K562 (cell line): ENCODE results near the gene TP73. TPM values are rescaled to one million over a fixed set of nuclear protein-coding genes. Genes with fewer than 3 reads are reported as not detected.
A peak's percentile ranks its signal among the peaks of the same experiment; 100 is the strongest.

Source experiments
- ADNP ChIP-seq: fragments of 200-800 bp; sonication (Bioruptor generic); IDR thresholded peaks from 2 replicates; pipeline ENCODE4 v1.6.1; 2016; ENCODE audit warnings: missing genetic modification characterization, missing compliant biosample characterization
- ARHGAP35 ChIP-seq: fragments of 450-650 bp; IDR thresholded peaks from 2 replicates; pipeline ENCODE4 v1.6.1; 2018; ENCODE audit not compliant: partially characterized antibody
- CBX2 ChIP-seq: fragments of 200-600 bp; sonication (generic); IDR thresholded peaks from one replicate; pipeline ENCODE4 v1.6.1; 2012; ENCODE audit warnings: mild to moderate bottlenecking, low read length, inconsistent platforms; ENCODE audit not compliant: insufficient read depth, poor library complexity, severe bottlenecking
- CBX5 ChIP-seq: IDR thresholded peaks from 2 replicates; pipeline ENCODE4 v1.6.1; 2014; ENCODE audit warnings: low read depth, borderline replicate concordance
- CREBBP ChIP-seq: IDR thresholded peaks from one replicate; pipeline ENCODE4 v1.6.1; 2012; ENCODE audit warnings: low read depth, mild to moderate bottlenecking, control low read depth, inconsistent platforms, low read length
- GABPA ChIP-seq: fragments of 200-800 bp; sonication (Bioruptor generic); conservative IDR thresholded peaks from 2 replicates; pipeline ENCODE4 v1.6.1; 2016; ENCODE audit warnings: low read depth, missing genetic modification characterization, missing compliant biosample characterization
- HMG20A ChIP-seq: fragments of 450-650 bp; formaldehyde crosslinking; conservative IDR thresholded peaks from 2 replicates; pipeline ENCODE4 v1.4.0; 2020; ENCODE audit warnings: mild to moderate bottlenecking, mixed read lengths
- KAT8 ChIP-seq: fragments of 450-650 bp; IDR thresholded peaks from 2 replicates; pipeline ENCODE4 v1.6.1; 2016; ENCODE audit warnings: low read depth, mild to moderate bottlenecking
- KLF16 ChIP-seq: IDR thresholded peaks from 2 replicates; pipeline ENCODE4 v1.6.1; 2016; ENCODE audit warnings: antibody characterized with exemption
- PTTG1 ChIP-seq: fragments of 450-650 bp; IDR thresholded peaks from 2 replicates; pipeline ENCODE4 v1.6.1; 2016; ENCODE audit warnings: low read depth, mild to moderate bottlenecking, missing genetic modification characterization, missing compliant biosample characterization
- SAFB2 ChIP-seq: fragments of 200-400 bp; formaldehyde crosslinking; IDR thresholded peaks from 2 replicates; pipeline ENCODE4 v1.6.1; 2018; ENCODE audit warnings: borderline replicate concordance, low read length, low read depth, moderate library complexity; ENCODE audit not compliant: severe bottlenecking
- TBP ChIP-seq: optimal IDR thresholded peaks from 2 replicates; pipeline ENCODE3; 2011; ENCODE audit warnings: low read depth, low read length, improper control_type of control experiment
- U2AF1 ChIP-seq: fragments of 200-400 bp; formaldehyde crosslinking; optimal IDR thresholded peaks from 2 replicates; pipeline ENCODE3; 2017; ENCODE audit warnings: mild to moderate bottlenecking, low read depth, low read length, moderate library complexity
- ZEB2 ChIP-seq: fragments of 450-650 bp; IDR thresholded peaks from 2 replicates; pipeline ENCODE4 v1.6.1; 2016
- ZNF408 ChIP-seq: fragments of 250-450 bp; sonication (Bioruptor Pico); IDR thresholded peaks from 2 replicates; pipeline ENCODE4 v1.4.0; 2020; ENCODE audit warnings: low read depth, mild to moderate bottlenecking, moderate library complexity
- polyA plus RNA-seq, 8 experiments: library from polyadenylated mRNA; depleted of rRNA in 4 of 8; stranded (reverse) in 5 of 8; unstranded in 3 of 8; fragments of >200 nt; fragmentation: Nextera tagmentation in 2 of 8; fragmentation: Illumina TruSeq in 1 of 8; extraction: Ambion mirVana in 2 of 8; extraction: Trizol in 1 of 8; gene quantifications; 2 replicates each; pipeline versions ENCODE4 v1.2.1 to v1.2.3, GENCODE V29; 2011 to 2014; ENCODE audit warnings: inconsistent platforms in 1 of 8, missing spikeins in 1 of 8
- total RNA-seq, 7 experiments: library from RNA; depleted of rRNA in 6 of 7; stranded (reverse); fragments of >200 nt in 6 of 7; fragmentation: Illumina TruSeq in 2 of 7; extraction: Trizol in 2 of 7; gene quantifications; 2 replicates each; pipeline versions ENCODE4 v1.2.1 to v1.2.3, GENCODE V29; 2011 to 2021; ENCODE audit warnings: low replicate concordance in 1 of 7
- TF ChIP-seq, protein P1 (sequence below): conservative IDR thresholded peaks from 2 replicates; pipeline ENCODE4 v1.6.1; 2011; ENCODE audit warnings: low read depth, mild to moderate bottlenecking, low read length; ENCODE audit not compliant: control insufficient read depth
- TF ChIP-seq, protein P2 (sequence below): fragments of 450-650 bp; IDR thresholded peaks from 2 replicates; pipeline ENCODE4 v1.6.1; 2016; ENCODE audit warnings: borderline replicate concordance

Gene TP73
- total and polyA plus RNA-seq, 9 of the 15 experiments (the other 6 are each of a cell fraction or from before 2014, with no cell fraction given), result 0.07 to 1.6 (median 0.40) TPM; not detected in 2

DNA sequence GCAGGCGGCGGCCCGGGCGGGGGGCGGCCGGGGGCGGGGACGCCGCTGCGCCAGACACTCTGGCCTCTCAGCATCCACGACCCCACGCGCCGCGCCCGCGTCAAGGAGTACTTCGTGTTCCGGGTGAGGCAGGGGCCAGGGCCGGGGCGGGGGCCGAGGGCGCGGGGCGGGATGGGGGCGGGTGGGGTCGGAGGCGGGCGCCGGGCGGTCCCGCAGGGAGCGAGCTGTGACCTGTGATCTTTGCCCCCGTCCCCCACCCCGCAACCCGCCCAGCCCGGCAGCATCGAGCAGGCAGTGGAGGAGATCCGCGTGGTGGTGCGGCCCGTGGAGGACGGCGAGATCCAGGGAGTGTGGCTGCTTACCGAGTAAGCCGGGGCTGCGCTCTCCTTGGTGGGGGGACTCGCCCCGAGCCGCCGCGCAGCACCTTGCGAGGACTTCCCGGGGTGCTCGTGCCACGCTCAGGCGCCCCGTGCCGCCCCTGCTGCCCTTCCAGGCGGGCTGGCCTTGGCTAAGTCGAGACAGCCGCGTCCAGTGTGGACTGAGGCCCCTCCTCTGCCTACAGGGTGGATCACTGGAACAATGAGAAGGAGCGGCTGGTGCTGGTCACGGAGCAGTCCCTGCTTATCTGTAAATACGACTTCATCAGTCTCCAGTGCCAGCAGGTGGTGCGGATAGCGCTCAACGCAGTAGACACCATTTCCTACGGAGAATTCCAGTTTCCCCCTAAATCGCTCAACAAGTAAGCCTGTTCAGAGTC lies 27.0 kb upstream of the TP73 start (continued):
- no peak for TF ChIP-seq CBX2
- no peak for TF ChIP-seq CREBBP
- no peak for TF ChIP-seq U2AF1
- TF ChIP-seq, protein P1, sequence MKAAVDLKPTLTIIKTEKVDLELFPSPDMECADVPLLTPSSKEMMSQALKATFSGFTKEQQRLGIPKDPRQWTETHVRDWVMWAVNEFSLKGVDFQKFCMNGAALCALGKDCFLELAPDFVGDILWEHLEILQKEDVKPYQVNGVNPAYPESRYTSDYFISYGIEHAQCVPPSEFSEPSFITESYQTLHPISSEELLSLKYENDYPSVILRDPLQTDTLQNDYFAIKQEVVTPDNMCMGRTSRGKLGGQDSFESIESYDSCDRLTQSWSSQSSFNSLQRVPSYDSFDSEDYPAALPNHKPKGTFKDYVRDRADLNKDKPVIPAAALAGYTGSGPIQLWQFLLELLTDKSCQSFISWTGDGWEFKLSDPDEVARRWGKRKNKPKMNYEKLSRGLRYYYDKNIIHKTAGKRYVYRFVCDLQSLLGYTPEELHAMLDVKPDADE, result no peak
- TF ChIP-seq HMG20A, result no peak
- no peak for TF ChIP-seq SAFB2
- no peak for TF ChIP-seq GABPA (tag)
- TF ChIP-seq PTTG1 (tag), result no peak
- TF ChIP-seq, protein P2, sequence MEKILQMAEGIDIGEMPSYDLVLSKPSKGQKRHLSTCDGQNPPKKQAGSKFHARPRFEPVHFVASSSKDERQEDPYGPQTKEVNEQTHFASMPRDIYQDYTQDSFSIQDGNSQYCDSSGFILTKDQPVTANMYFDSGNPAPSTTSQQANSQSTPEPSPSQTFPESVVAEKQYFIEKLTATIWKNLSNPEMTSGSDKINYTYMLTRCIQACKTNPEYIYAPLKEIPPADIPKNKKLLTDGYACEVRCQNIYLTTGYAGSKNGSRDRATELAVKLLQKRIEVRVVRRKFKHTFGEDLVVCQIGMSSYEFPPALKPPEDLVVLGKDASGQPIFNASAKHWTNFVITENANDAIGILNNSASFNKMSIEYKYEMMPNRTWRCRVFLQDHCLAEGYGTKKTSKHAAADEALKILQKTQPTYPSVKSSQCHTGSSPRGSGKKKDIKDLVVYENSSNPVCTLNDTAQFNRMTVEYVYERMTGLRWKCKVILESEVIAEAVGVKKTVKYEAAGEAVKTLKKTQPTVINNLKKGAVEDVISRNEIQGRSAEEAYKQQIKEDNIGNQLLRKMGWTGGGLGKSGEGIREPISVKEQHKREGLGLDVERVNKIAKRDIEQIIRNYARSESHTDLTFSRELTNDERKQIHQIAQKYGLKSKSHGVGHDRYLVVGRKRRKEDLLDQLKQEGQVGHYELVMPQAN, result 0 out of 2 replicates have a peak, but pooled peaks have one; percentile 29
- no peak for TF ChIP-seq ZNF408 (CRISPR knock-in tag)
- no peak for TF ChIP-seq ADNP (tag)
- no peak for TF ChIP-seq ARHGAP35
- TF ChIP-seq ZEB2, result no peak
- no peak for TF ChIP-seq CBX5
- TF ChIP-seq KAT8, result no peak
- TF ChIP-seq TBP, result no peak
- TF ChIP-seq KLF16, result peak; percentile 52; the same call in 1 of the 2 replicates
